Activated CD4-positive, alpha-beta T cell treated with anti-CD3 and anti-CD28 coated beads, Interleukin-2, amount 10 ng/mL, durations not matched to agents 24 days and 14 days (primary cell): ENCODE data around the gene PDE6A. TPM values are rescaled to one million over a fixed set of nuclear protein-coding genes. Genes with fewer than 3 reads are reported as not detected.

ENCODE experiments used
- DNase-seq: peaks from one replicate; pipeline ENCODE4 v3.0.0; 2022
- H3K27ac Mint-ChIP-seq: one replicate; pipeline ENCODE4 v1.8.0; 2022; ENCODE audit warnings: mild to moderate bottlenecking, mixed read lengths
- H3K27me3 Mint-ChIP-seq: one replicate; pipeline ENCODE4 v1.8.0; 2022; ENCODE audit warnings: mixed read lengths
- H3K36me3 Mint-ChIP-seq: one replicate; pipeline ENCODE4 v1.8.0; 2022; ENCODE audit warnings: low read depth, mild to moderate bottlenecking, mixed read lengths
- H3K4me1 Mint-ChIP-seq: one replicate; pipeline ENCODE4 v1.8.0; 2021; ENCODE audit warnings: mixed read lengths
- H3K4me3 Mint-ChIP-seq: one replicate; pipeline ENCODE4 v1.8.0; 2022; ENCODE audit warnings: mild to moderate bottlenecking, moderate library complexity, mixed read lengths
- H3K9me3 Mint-ChIP-seq: one replicate; pipeline ENCODE4 v1.8.0; 2021; ENCODE audit warnings: mixed read lengths
- intact Hi-C: fragments of 100-400 bp; cut with micrococcal nuclease; formaldehyde crosslinking; loops from one replicate; pipeline ENCODE4 v1.15.1; 2023
- total RNA-seq: library from RNA; stranded (reverse); gene quantifications from 2 replicates; pipeline ENCODE4 v1.2.3, GENCODE V29; 2022

PDE6A gene
- total RNA-seq, 1 donor from 2014 or later, result not detected

DNA sequence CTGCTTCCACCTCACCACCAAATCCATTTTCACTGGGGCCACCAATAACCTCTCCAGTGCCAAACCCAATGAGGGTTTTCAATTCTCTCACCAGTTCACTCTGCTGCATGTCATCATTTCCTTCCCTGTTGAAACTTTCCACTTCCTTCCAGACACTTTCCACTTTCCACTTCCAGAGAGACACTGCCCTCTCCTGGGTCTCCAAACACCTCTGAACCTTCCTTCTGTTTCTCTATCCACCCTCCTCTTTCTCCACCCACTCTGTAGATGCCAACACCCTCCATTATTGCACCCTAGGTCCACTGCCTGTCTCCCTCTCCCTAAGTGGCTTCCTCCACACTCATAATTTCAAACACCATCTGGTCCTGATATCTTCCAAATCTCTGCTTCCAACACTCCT lies 39.6 kb downstream of the PDE6A start:
- Mint-ChIP-seq H3K36me3 (no peaks in the 10 kb centered on the region), H3K27me3 (peaks cover 20% of the 10 kb centered on the region), H3K27ac (no peak overlapping the region), H3K4me3 (no peak overlapping the region), H3K9me3 (no peaks in the 10 kb centered on the region), H3K4me1 (peaks cover 7% of the 10 kb centered on the region)
- no peak for DNase-seq
- intact Hi-C loops, result no loop called here

DNA sequence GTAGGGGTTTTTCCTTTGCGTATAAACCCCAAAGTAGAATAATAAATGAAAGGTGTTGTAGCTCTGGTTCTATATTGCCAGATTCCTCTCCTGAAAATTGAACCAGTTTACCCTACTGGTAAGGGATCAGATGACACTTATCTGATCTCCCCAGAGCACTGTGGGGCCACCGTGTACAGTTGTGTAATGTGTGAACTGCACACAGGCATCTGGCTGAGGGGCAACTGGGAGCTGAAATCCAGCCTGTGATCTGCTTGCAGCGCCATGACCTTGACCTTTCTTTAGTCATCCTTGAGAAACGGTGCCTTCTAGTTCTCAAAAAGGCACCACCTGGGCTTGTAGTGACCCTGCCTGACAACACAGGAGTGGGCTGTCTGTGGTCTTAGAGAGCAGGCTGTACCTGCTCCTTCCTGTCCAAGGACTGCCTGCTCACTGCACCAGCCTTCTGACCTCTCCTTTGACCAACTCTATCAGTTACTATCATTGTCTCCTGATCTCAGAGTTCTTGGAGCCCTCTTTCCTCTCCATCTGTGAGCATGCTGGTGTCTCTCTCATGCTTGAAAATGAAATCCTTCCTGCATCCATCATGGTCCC lies 40.2 kb downstream of the PDE6A start:
- H3K4me1 Mint-ChIP-seq, result peaks cover 7% of the 10 kb centered on the region
- H3K27ac Mint-ChIP-seq, result no peak overlapping the region
- no peaks in the 10 kb centered on the region for H3K9me3 Mint-ChIP-seq
- H3K4me3 Mint-ChIP-seq, result no peak overlapping the region
- H3K36me3 Mint-ChIP-seq, result no peaks in the 10 kb centered on the region
- H3K27me3 Mint-ChIP-seq, result peaks cover 17% of the 10 kb centered on the region
- DNase-seq, result no peak
- intact Hi-C loops, result no loop called here

DNA sequence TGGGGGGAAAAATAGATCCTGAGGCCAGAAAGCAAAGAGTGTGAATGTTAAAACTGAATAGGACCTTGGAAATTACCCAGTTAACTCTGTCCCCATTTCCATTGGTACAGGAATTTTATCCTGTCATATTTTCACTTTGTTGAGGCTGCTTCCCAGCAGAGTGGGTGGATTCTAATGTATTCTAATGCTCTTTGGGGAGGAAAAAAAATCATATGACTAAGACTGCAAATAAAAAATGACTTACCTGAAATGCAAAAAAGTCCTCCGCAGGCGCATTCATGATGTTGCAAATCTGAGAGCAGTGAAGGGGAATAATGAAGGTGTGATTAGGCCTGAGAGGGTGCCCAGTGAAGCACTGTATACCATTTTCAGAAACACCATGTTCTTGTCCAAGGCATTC lies 41.2 kb downstream of the PDE6A start:
- DNase-seq, result no peak
- H3K27ac Mint-ChIP-seq, result no peak overlapping the region
- H3K9me3 Mint-ChIP-seq, result no peaks in the 10 kb centered on the region
- H3K36me3 Mint-ChIP-seq, result no peaks in the 10 kb centered on the region
- intact Hi-C loops, result no loop called here
- peaks cover 13% of the 10 kb centered on the region for H3K27me3 Mint-ChIP-seq
- peaks cover 7% of the 10 kb centered on the region for H3K4me1 Mint-ChIP-seq
- H3K4me3 Mint-ChIP-seq, result no peak overlapping the region

GRCh38 chr5:149902177-149902576 lies 42.4 kb downstream of the PDE6A start:
- H3K4me1 Mint-ChIP-seq, result peaks cover 7% of the 10 kb centered on the region
- no peak for DNase-seq
- no peak overlapping the region for H3K27ac Mint-ChIP-seq
- intact Hi-C loops, result no loop called here
- H3K9me3 Mint-ChIP-seq, result no peaks in the 10 kb centered on the region
- H3K4me3 Mint-ChIP-seq, result no peak overlapping the region
- no peaks in the 10 kb centered on the region for H3K36me3 Mint-ChIP-seq
- peaks cover 4% of the 10 kb centered on the region for H3K27me3 Mint-ChIP-seq

- Mint-ChIP-seq H3K36me3 (no peaks in the 10 kb centered on the region), H3K27me3 (peaks cover 2% of the 10 kb centered on the region), H3K27ac (no peak overlapping the region), H3K9me3 (no peaks in the 10 kb centered on the region), H3K4me3 (no peak overlapping the region), H3K4me1 (peaks cover 7% of the 10 kb centered on the region)
- DNase-seq, result no peak
- intact Hi-C loops, result no loop called here
Observed at GRCh38 chr5:149901511-149901910, 43.1 kb downstream of the PDE6A start.

GRCh38 chr5:149900390-149900789 lies 44.2 kb downstream of the PDE6A start:
- H3K27ac Mint-ChIP-seq, result no peak overlapping the region
- H3K4me1 Mint-ChIP-seq, result peaks cover 9% of the 10 kb centered on the region
- no peaks in the 10 kb centered on the region for H3K36me3 Mint-ChIP-seq
- DNase-seq, result no peak
- H3K4me3 Mint-ChIP-seq, result no peak overlapping the region
- peaks cover 2% of the 10 kb centered on the region for H3K27me3 Mint-ChIP-seq
- intact Hi-C loops, result no loop called here
- H3K9me3 Mint-ChIP-seq, result no peaks in the 10 kb centered on the region

- intact Hi-C loops, result no loop called here
- DNase-seq, result no peak
- Mint-ChIP-seq H3K27me3 (peaks cover 2% of the 10 kb centered on the region), H3K36me3 (no peaks in the 10 kb centered on the region), H3K4me3 (no peak overlapping the region), H3K4me1 (peaks cover 4% of the 10 kb centered on the region), H3K27ac (no peak overlapping the region), H3K9me3 (no peaks in the 10 kb centered on the region)
Observed at GRCh38 chr5:149898811-149899210, 45.8 kb downstream of the PDE6A start.

- H3K36me3 Mint-ChIP-seq, result no peaks in the 10 kb centered on the region
- no peak for DNase-seq
- H3K4me1 Mint-ChIP-seq, result peaks cover 2% of the 10 kb centered on the region
- H3K9me3 Mint-ChIP-seq, result no peaks in the 10 kb centered on the region
- H3K27ac Mint-ChIP-seq, result no peak overlapping the region
- intact Hi-C loops, result no loop called here
- no peaks in the 10 kb centered on the region for H3K27me3 Mint-ChIP-seq
- no peak overlapping the region for H3K4me3 Mint-ChIP-seq
Observed at GRCh38 chr5:149895416-149896345, 48.9 kb downstream of the PDE6A start.

DNA sequence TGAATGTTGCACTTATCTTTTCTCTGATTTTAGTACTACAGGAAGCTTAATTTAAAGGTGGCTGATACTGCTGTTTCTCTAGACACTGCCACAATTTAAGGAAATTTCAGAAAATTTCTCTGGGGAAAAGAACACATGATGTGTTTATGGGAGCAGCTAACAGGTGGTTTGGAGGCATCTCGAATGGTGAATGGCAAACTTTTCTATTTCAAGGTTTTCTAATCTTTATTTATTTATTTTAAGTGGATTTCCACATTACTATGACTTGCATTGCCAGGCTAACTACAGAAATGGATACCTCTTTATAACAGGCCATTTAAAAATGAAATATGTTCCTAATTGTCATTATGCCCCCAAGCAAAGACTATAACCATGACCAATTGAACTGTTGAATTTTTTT lies 50.4 kb downstream of the PDE6A start:
- no peak for DNase-seq
- intact Hi-C loops, result no loop called here
- no peaks in the 10 kb centered on the region for H3K9me3 Mint-ChIP-seq
- H3K27me3 Mint-ChIP-seq, result no peaks in the 10 kb centered on the region
- H3K36me3 Mint-ChIP-seq, result no peaks in the 10 kb centered on the region
- H3K4me3 Mint-ChIP-seq, result no peak overlapping the region
- no peak overlapping the region for H3K27ac Mint-ChIP-seq
- peaks cover 2% of the 10 kb centered on the region for H3K4me1 Mint-ChIP-seq

DNA sequence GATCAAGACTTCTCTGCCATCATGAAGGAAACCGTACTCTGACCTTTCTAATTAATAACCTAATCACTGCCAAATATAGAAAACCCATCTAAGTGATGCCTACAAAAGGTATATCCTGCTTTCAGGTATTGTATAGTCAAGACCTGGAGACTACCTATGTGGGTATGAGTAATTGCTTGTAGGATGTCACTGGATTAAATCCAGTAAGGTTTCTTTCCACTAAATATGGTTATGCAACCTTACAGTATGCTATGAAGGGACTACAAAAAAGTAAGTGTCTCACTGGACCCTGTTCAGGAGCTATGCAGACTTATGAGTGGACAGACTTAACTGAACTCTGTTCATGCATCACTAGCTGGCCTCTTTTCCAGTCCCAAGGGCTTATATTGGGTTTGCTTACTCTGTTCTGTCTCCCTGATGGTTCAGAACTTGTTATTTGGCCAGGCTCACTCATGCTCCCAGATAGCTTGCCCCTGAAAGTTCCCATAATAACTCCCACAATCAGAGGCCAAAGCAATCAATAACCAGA lies 51.1 kb downstream of the PDE6A start:
- Mint-ChIP-seq H3K9me3 (no peaks in the 10 kb centered on the region), H3K36me3 (no peaks in the 10 kb centered on the region), H3K4me1 (peaks cover 2% of the 10 kb centered on the region), H3K27ac (no peak overlapping the region), H3K4me3 (no peak overlapping the region), H3K27me3 (peaks cover 1% of the 10 kb centered on the region)
- intact Hi-C loops, result no loop called here
- DNase-seq, result no peak

DNA sequence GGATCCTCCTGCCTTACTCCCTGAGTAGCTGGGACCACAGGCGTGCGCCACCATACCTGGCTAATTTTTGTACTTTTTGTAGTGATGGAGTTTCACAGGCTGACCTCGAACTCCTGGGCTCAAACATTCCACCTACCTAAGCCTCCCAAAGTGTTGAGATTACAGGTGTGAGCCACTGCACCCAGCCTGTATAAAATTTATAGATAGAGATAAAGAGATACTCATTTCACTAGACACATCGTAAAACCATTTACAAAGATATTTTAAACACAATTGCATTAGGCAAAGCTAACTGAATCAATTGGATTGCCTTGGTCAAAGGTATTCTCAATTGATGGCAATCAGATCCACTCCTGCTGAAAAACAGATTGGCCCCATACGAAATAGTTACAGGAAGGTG lies 52.0 kb downstream of the PDE6A start:
- H3K27ac Mint-ChIP-seq, result no peak overlapping the region
- peaks cover 2% of the 10 kb centered on the region for H3K4me1 Mint-ChIP-seq
- no peaks in the 10 kb centered on the region for H3K9me3 Mint-ChIP-seq
- no peak overlapping the region for H3K4me3 Mint-ChIP-seq
- no peaks in the 10 kb centered on the region for H3K36me3 Mint-ChIP-seq
- intact Hi-C loops, result no loop called here
- no peak for DNase-seq
- peaks cover 1% of the 10 kb centered on the region for H3K27me3 Mint-ChIP-seq

- H3K4me3 Mint-ChIP-seq, result no peak overlapping the region
- H3K27ac Mint-ChIP-seq, result no peak overlapping the region
- peaks cover 1% of the 10 kb centered on the region for H3K27me3 Mint-ChIP-seq
- H3K36me3 Mint-ChIP-seq, result no peaks in the 10 kb centered on the region
- DNase-seq, result no peak
- H3K4me1 Mint-ChIP-seq, result no peaks in the 10 kb centered on the region
- intact Hi-C loops, result no loop called here
- H3K9me3 Mint-ChIP-seq, result no peaks in the 10 kb centered on the region
Observed at GRCh38 chr5:149888280-149888679, 56.3 kb downstream of the PDE6A start.

DNA sequence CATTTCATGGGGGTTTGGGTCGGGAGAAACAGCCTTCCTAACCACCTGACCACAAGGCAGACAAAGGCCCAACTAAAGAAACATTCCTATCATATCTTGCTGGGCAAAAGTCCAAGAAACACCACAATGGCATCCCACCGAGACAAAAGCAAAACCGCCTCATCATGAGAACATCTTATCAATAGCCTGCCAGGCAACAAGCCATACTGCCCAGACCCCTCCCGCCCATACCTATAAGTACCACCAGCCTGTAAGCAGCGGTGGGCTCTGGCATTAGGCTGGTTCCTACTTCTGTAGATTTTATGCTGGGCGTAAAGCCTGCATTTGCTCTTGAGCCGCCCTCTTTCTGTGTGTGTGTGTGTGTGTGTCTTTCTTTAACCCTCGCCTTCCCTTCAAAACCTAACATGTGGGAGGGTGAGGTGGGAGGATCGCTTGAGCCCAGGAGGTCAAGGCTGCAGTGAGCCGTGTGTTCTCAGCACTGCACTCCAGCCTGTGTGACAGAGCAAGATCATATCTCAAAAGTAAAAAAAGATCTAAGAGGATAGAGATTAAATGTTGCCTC lies 56.9 kb downstream of the PDE6A start:
- H3K4me1 Mint-ChIP-seq, result no peaks in the 10 kb centered on the region
- H3K27me3 Mint-ChIP-seq, result peaks cover 1% of the 10 kb centered on the region
- H3K9me3 Mint-ChIP-seq, result no peaks in the 10 kb centered on the region
- intact Hi-C loops, result no loop called here
- DNase-seq, result no peak
- H3K27ac Mint-ChIP-seq, result no peak overlapping the region
- no peak overlapping the region for H3K4me3 Mint-ChIP-seq
- H3K36me3 Mint-ChIP-seq, result no peaks in the 10 kb centered on the region
